ENCODE data around the gene CLCN7.

GRCh38 chr16:1509307-1510221 lies 34.7 kb upstream of the CLCN7 start:
- TF ChIP-seq MEF2D (tag; conservative IDR thresholded peaks at IDR 0.05; ENCODE audit: low read depth), result no peak
- TF ChIP-seq U2AF1 (optimal IDR thresholded peaks at IDR 0.05; ENCODE audit: low read depth, low read length), result no peak
- TF ChIP-seq BRF2 (IDR thresholded peaks at IDR 0.05; ENCODE audit: borderline replicate concordance, insufficient read depth, insufficient read length), result no peak
- no peak for TF ChIP-seq POLR2A (conservative IDR thresholded peaks at IDR 0.05)
- TF ChIP-seq ZNF133 (CRISPR knock-in tag; IDR thresholded peaks at IDR 0.05), result no peak
- TF ChIP-seq RBM17 (IDR thresholded peaks at IDR 0.05; ENCODE audit: borderline replicate concordance, low read depth, low read length), result no peak
- no peak for TF ChIP-seq CTCF (IDR thresholded peaks at IDR 0.05 in 2 of 3, conservative IDR thresholded peaks at IDR 0.05 in 1 of 3; ENCODE audit: insufficient read depth in 2 of 3, low read depth in 1 of 3, low read length in 3 of 3)
- no peak for TF ChIP-seq GABPA (tag; conservative IDR thresholded peaks at IDR 0.05; ENCODE audit: low read depth)

All from K562 (cell line).